Testis (tissue), 2 donors: ENCODE results near the gene PRDM15.

Experiments used
- POLR2A ChIP-seq: fragments of 450-650 bp; IDR thresholded peaks from one replicate; pipeline ENCODE4 v1.6.1; 2017; ENCODE audit warnings: antibody characterized with exemption, mild to moderate bottlenecking, moderate library complexity
- TF ChIP-seq, protein P1 (sequence below), 3 experiments: fragments of 450-650 bp in 2 of 3; fragments of 200-600 bp in 1 of 3; sonication (generic) in 1 of 3; IDR thresholded peaks; one replicate each; pipeline ENCODE4 v1.5.1; 2016 to 2019; ENCODE audit warnings: antibody characterized with exemption in 3 of 3, mild to moderate bottlenecking in 2 of 3, moderate library complexity in 1 of 3

DNA sequence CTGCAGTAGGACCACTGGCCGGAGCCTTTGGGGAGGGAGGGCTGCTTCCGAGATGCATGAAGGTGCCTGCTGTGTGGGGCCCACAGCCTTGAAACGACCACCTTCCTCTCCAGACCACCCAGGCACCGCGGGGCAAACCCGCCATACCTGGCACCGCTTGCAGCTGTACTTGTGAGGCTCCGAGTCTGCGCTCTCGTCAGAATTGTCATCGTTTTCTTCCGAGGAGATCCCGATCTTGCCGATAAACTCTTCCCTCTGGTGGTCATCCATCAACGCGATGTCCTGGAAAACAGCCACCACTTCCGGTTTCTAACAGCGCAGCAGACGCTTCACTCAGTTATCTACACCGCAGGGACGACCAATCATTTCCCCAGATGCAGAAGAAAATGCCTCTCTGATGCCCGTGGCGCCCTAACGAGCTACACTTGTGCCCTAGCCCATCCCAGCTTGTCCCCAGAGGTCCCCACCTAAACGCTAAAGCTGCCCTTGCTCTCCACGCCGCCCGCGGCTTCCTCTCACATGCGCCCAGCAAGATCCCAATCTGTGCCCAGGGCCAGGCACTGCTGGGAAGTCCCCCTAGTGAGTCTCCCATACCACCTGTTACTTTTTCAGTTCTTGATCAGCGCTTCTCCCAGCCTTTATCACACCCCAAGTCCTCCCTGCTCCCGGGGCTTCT is 57.2 kb downstream of the PRDM15 start:
- TF ChIP-seq, protein P1, sequence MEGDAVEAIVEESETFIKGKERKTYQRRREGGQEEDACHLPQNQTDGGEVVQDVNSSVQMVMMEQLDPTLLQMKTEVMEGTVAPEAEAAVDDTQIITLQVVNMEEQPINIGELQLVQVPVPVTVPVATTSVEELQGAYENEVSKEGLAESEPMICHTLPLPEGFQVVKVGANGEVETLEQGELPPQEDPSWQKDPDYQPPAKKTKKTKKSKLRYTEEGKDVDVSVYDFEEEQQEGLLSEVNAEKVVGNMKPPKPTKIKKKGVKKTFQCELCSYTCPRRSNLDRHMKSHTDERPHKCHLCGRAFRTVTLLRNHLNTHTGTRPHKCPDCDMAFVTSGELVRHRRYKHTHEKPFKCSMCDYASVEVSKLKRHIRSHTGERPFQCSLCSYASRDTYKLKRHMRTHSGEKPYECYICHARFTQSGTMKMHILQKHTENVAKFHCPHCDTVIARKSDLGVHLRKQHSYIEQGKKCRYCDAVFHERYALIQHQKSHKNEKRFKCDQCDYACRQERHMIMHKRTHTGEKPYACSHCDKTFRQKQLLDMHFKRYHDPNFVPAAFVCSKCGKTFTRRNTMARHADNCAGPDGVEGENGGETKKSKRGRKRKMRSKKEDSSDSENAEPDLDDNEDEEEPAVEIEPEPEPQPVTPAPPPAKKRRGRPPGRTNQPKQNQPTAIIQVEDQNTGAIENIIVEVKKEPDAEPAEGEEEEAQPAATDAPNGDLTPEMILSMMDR (IDR thresholded peaks at IDR 0.05), result no peak
- no peak for TF ChIP-seq POLR2A
